ENCODE results near the gene PHACTR1. TPM values are rescaled to one million over a fixed set of nuclear protein-coding genes. Genes with fewer than 3 reads are reported as not detected.

The PHACTR1 gene
- total RNA-seq, 1 donor from 2014 or later = 72.8 TPM

DNA sequence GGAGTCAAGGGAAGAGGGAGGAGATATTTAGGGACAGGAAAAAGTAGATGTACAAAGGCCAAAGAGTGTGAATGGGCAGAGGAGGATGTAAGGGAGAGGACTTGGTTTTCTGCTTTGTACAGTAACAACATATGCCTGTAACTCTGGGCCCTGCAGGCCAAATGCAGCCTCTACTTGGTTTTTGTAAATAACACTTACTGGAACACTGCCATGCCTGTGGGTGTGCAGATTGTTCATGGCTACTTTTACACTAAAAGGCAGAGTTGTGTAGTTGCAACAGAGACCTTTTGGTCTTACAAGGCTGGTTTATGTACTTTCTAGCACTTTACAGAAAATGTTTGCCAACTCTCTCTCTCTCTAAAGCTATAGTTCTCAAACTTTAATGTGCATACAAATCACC lies 157.1 kb downstream of the PHACTR1 start:
- TF ChIP-seq, protein P1, sequence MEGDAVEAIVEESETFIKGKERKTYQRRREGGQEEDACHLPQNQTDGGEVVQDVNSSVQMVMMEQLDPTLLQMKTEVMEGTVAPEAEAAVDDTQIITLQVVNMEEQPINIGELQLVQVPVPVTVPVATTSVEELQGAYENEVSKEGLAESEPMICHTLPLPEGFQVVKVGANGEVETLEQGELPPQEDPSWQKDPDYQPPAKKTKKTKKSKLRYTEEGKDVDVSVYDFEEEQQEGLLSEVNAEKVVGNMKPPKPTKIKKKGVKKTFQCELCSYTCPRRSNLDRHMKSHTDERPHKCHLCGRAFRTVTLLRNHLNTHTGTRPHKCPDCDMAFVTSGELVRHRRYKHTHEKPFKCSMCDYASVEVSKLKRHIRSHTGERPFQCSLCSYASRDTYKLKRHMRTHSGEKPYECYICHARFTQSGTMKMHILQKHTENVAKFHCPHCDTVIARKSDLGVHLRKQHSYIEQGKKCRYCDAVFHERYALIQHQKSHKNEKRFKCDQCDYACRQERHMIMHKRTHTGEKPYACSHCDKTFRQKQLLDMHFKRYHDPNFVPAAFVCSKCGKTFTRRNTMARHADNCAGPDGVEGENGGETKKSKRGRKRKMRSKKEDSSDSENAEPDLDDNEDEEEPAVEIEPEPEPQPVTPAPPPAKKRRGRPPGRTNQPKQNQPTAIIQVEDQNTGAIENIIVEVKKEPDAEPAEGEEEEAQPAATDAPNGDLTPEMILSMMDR (IDR thresholded peaks at IDR 0.05) = no peak
- intact Hi-C loops (cut with DNase I) = no loop called here
- Histone ChIP-seq H3K9me3 (no peaks in the 10 kb centered on the region), H3K4me1 (no peaks in the 10 kb centered on the region), H3K27ac (no peak overlapping the region), H3K36me3 (no peaks in the 10 kb centered on the region), H3K4me3 (no peak overlapping the region), H3K27me3 (no peaks in the 10 kb centered on the region)
- ATAC-seq (no peak), DNase-seq (no peak)

DNA sequence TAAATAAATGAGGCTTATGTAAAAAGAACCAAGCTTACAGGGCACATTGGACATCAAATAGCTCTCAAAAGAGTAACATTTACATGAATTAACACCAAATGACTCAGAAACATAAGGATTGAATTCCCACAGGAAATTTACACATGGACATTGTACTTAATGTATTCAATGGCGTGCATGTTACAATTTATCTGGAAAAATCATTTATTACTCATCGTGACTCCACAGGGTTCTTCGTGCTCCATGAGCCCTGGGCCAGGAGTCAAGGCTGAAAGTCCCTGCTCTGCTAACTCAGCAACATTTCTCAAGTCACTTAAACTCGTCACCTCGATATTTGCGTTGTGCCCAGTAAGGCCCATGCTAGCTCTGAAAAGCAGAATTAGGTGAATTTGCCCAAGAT lies 158.5 kb downstream of the PHACTR1 start:
- no peaks in the 10 kb centered on the region for H3K9me3 ChIP-seq
- H3K27ac ChIP-seq = no peak overlapping the region
- DNase-seq (no peak), ATAC-seq (no peak)
- TF ChIP-seq, protein P1 (IDR thresholded peaks at IDR 0.05) = no peak
- H3K4me3 ChIP-seq = no peak overlapping the region
- intact Hi-C loops (cut with DNase I) = no loop called here
- no peaks in the 10 kb centered on the region for H3K36me3 ChIP-seq
- H3K27me3 ChIP-seq = no peaks in the 10 kb centered on the region
- H3K4me1 ChIP-seq = no peaks in the 10 kb centered on the region

DNA sequence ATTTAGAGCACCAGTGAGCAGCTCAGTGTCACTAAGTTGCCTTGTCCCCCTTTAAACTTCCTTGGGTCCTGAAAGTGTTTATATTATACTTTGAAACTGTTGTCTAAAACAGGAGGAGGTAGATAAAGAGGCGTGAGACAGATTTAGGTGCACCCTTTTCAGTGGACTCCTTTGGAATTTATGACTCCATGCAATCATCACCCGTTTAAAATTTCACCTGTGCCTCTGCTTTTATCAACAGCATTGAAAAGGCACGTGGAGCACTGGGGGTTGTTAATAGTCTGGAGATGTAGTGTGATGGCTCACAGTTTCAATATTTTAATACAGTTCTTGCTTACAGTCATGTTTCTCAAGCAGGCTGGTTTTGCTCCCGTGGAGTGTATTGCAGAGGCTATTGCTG lies 162.2 kb downstream of the PHACTR1 start:
- ATAC-seq (no peak), DNase-seq (no peak)
- Histone ChIP-seq H3K4me1 (no peaks in the 10 kb centered on the region), H3K27me3 (peaks cover 5% of the 10 kb centered on the region), H3K36me3 (no peaks in the 10 kb centered on the region), H3K4me3 (no peak overlapping the region), H3K9me3 (no peaks in the 10 kb centered on the region), H3K27ac (no peak overlapping the region)
- intact Hi-C loops (cut with DNase I) = no loop called here
- TF ChIP-seq, protein P1 (IDR thresholded peaks at IDR 0.05) = no peak

DNA sequence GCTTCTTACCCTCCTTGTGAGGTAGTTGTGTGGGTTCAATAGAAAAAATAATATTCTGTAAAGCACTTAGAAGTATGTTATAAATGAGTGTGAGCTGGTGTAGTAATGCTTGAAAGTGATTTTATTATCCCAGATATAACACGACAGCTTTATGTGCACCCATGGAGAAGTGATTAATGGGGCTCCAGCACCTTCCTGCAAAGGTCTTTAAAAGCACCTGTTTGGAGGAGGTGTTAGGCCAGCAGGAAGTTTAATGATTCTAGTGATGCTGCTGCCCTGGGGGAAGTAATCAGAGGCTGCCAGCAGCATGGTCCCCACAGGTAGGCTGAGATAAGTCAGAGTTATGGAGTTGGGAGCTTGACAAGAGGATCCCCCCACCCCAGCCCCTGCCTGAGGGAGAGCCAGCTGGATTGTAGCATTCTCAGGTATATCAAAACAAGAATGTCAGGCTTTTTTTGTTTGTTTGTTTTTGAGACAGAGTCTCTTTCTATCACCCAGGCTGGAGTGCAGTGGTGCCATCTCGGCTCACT lies 166.3 kb downstream of the PHACTR1 start:
- Histone ChIP-seq H3K27me3 (peaks cover 5% of the 10 kb centered on the region), H3K4me3 (no peak overlapping the region), H3K4me1 (no peaks in the 10 kb centered on the region), H3K27ac (no peak overlapping the region), H3K9me3 (no peaks in the 10 kb centered on the region), H3K36me3 (no peaks in the 10 kb centered on the region)
- ATAC-seq (no peak), DNase-seq (no peak)
- intact Hi-C loops (cut with DNase I) = no loop called here
- TF ChIP-seq, protein P1 (IDR thresholded peaks at IDR 0.05) = no peak

DNA sequence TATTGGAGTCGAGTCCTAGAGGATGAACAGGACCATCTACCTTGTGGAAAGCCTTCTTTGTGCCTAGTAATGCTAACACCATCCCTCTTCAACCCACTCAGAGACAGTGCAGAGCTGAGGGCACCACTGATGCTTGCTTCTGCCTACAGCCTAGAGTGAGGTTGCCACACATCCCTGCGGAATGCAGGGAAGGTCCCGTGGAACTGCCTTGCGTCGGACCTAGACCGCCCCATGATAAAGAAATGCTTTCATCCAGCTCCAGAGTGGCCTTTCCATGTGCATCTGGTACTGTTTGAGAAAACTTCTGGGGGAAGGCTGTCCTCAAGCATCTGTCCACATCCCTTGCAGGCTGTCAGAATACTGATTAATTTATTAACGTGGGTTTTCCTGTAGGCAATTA lies 168.4 kb downstream of the PHACTR1 start:
- H3K36me3 ChIP-seq = no peaks in the 10 kb centered on the region
- DNase-seq = no peak
- TF ChIP-seq, protein P1 (IDR thresholded peaks at IDR 0.05) = no peak
- H3K9me3 ChIP-seq = no peaks in the 10 kb centered on the region
- H3K27me3 ChIP-seq = peaks cover 5% of the 10 kb centered on the region
- intact Hi-C loops (cut with DNase I) = no loop called here
- no peak overlapping the region for H3K4me3 ChIP-seq
- H3K27ac ChIP-seq = no peak overlapping the region
- no peak for ATAC-seq
- no peaks in the 10 kb centered on the region for H3K4me1 ChIP-seq

All from upper lobe of right lung (tissue), 1 donor.